Neural cell (in vitro differentiated cells): ENCODE data around the gene HDAC11. TPM values are rescaled to one million over a fixed set of nuclear protein-coding genes. Genes with fewer than 3 reads are reported as not detected.
"Not testable (repeated sequence)": the region's sequence is repeated elsewhere in the genome, so short reads cannot be mapped to it uniquely, and the experiment has no call there.

Experiments
- H2AFZ ChIP-seq: fragments of 200-600, 300-800 bp; sonication (generic), shearing (Covaris generic); 2 replicates; pipeline ENCODE4 v1.6.0; 2014; ENCODE audit warnings: low read depth, mild to moderate bottlenecking, antibody characterized with exemption, low read length, moderate library complexity
- H3F3A ChIP-seq: fragments of 200-600 bp; shearing (Covaris generic); 2 replicates; pipeline ENCODE4 v1.6.1; 2016; ENCODE audit warnings: mild to moderate bottlenecking, moderate library complexity, mixed read lengths, antibody characterized with exemption, low read length; ENCODE audit not compliant: insufficient read depth, poor library complexity, severe bottlenecking
- H3K27ac ChIP-seq: fragments of 200-600, 300-800 bp; sonication (generic), shearing (Covaris generic); 2 replicates; pipeline ENCODE4 v1.5.1; 2014; ENCODE audit warnings: mild to moderate bottlenecking, low read length, moderate library complexity
- H3K27me3 ChIP-seq: fragments of 300-800, 200-600 bp; sonication (generic), shearing (Covaris generic); 2 replicates; pipeline ENCODE4 v1.6.0; 2014; ENCODE audit warnings: mild to moderate bottlenecking, low read depth, low read length, moderate library complexity; ENCODE audit not compliant: insufficient read depth
- H3K36me3 ChIP-seq: fragments of 300-800, 200-600 bp; sonication (generic), shearing (Covaris generic); 2 replicates; pipeline ENCODE4 v1.5.1; 2014; ENCODE audit warnings: mild to moderate bottlenecking, antibody characterized with exemption, low read length, moderate library complexity; ENCODE audit not compliant: insufficient read depth
- H3K4me2 ChIP-seq: fragments of 300-800, 200-600 bp; sonication (generic), shearing (Covaris generic); 2 replicates; pipeline ENCODE4 v1.6.0; 2014; ENCODE audit warnings: mild to moderate bottlenecking, low read length
- H3K4me3 ChIP-seq: fragments of 300-800, 200-600 bp; sonication (generic), shearing (Covaris generic); 2 replicates; pipeline ENCODE4 v1.5.1; 2014; ENCODE audit warnings: mild to moderate bottlenecking, low read length, moderate library complexity
- H3K79me2 ChIP-seq: fragments of 200-600 bp; shearing (Covaris generic); replicated peaks from 2 replicates; pipeline ENCODE4 v1.6.0; 2014; ENCODE audit warnings: mild to moderate bottlenecking, low read length, moderate library complexity; ENCODE audit not compliant: insufficient read depth
- H3K9ac ChIP-seq: fragments of 300-800, 200-600 bp; sonication (generic), shearing (Covaris generic); 2 replicates; pipeline ENCODE4 v1.6.1; 2016; ENCODE audit warnings: mild to moderate bottlenecking, low read length, mixed read lengths
- H3K9me2 ChIP-seq: fragments of 200-600 bp; shearing (Covaris generic); 2 replicates; pipeline ENCODE4 v1.6.1; 2016; ENCODE audit warnings: mild to moderate bottlenecking, low read length, mixed read lengths; ENCODE audit not compliant: insufficient read depth
- H3K9me3 ChIP-seq: fragments of 200-600, 300-800 bp; sonication (generic), shearing (Covaris generic); 2 replicates; pipeline ENCODE4 v1.6.1; 2016; ENCODE audit warnings: mild to moderate bottlenecking, mixed run types, low read length, moderate library complexity, mixed read lengths
- H4K20me1 ChIP-seq: fragments of 200-600 bp; shearing (Covaris generic); 2 replicates; pipeline ENCODE4 v1.6.1; 2016; ENCODE audit warnings: mild to moderate bottlenecking, mixed run types; ENCODE audit not compliant: insufficient read depth
- EP300 ChIP-seq: fragments of 450-650 bp; conservative IDR thresholded peaks from 2 replicates; pipeline ENCODE4 v1.6.1; 2014; ENCODE audit warnings: antibody characterized with exemption, mild to moderate bottlenecking, moderate library complexity; ENCODE audit not compliant: poor library complexity, severe bottlenecking
- EZH2 ChIP-seq: fragments of 200-600, 300-800 bp; shearing (Covaris generic), sonication (generic); IDR thresholded peaks from 2 replicates; pipeline ENCODE4 v1.6.1; 2014; ENCODE audit warnings: antibody characterized with exemption, low read length, borderline replicate concordance, mild to moderate bottlenecking; ENCODE audit not compliant: insufficient read depth, poor library complexity, severe bottlenecking
- MXI1 ChIP-seq: fragments of 450-650 bp; conservative IDR thresholded peaks from 2 replicates; pipeline ENCODE4 v1.6.1; 2014; ENCODE audit warnings: antibody characterized with exemption, mild to moderate bottlenecking; ENCODE audit not compliant: poor library complexity, severe bottlenecking
- POLR2AphosphoS5 ChIP-seq: IDR thresholded peaks from 2 replicates; pipeline ENCODE4 v1.6.1; 2012
- RAD21 ChIP-seq: fragments of 450-650 bp; conservative IDR thresholded peaks from 2 replicates; pipeline ENCODE4 v1.6.1; 2014; ENCODE audit warnings: antibody characterized with exemption, mild to moderate bottlenecking, moderate library complexity
- REST ChIP-seq: IDR thresholded peaks from 2 replicates; pipeline ENCODE4 v1.6.1; 2012; ENCODE audit warnings: borderline replicate concordance
- SMC3 ChIP-seq: fragments of 450-650 bp; conservative IDR thresholded peaks from 2 replicates; pipeline ENCODE4 v1.6.1; 2014; ENCODE audit warnings: antibody characterized with exemption, mild to moderate bottlenecking, moderate library complexity; ENCODE audit not compliant: poor library complexity
- TAF1 ChIP-seq: IDR thresholded peaks from 2 replicates; pipeline ENCODE4 v1.6.1; 2012; ENCODE audit warnings: low read depth
- polyA plus RNA-seq: library from polyadenylated mRNA; depleted of rRNA; stranded (reverse); fragments of >200 nt; gene quantifications from 2 replicates; pipeline ENCODE4 v1.2.3, GENCODE V29; 2014
- TF ChIP-seq, protein P1 (sequence below): fragments of 450-650 bp; IDR thresholded peaks from 2 replicates; pipeline ENCODE4 v1.5.1; 2014; ENCODE audit warnings: antibody characterized with exemption, mild to moderate bottlenecking, moderate library complexity; ENCODE audit not compliant: poor library complexity, severe bottlenecking

HDAC11 gene
- polyA plus RNA-seq, 1 donor from 2014 or later = 14.8 TPM

GRCh38 chr3:13497386-13497785, 17.3 kb downstream of the HDAC11 start:
- TF ChIP-seq EP300 (no peak), MXI1 (no peak), EZH2 (no peak), TAF1 (no peak), POLR2AphosphoS5 (no peak), RAD21 (no peak), REST (no peak), SMC3 (no peak)
- TF ChIP-seq, protein P1, sequence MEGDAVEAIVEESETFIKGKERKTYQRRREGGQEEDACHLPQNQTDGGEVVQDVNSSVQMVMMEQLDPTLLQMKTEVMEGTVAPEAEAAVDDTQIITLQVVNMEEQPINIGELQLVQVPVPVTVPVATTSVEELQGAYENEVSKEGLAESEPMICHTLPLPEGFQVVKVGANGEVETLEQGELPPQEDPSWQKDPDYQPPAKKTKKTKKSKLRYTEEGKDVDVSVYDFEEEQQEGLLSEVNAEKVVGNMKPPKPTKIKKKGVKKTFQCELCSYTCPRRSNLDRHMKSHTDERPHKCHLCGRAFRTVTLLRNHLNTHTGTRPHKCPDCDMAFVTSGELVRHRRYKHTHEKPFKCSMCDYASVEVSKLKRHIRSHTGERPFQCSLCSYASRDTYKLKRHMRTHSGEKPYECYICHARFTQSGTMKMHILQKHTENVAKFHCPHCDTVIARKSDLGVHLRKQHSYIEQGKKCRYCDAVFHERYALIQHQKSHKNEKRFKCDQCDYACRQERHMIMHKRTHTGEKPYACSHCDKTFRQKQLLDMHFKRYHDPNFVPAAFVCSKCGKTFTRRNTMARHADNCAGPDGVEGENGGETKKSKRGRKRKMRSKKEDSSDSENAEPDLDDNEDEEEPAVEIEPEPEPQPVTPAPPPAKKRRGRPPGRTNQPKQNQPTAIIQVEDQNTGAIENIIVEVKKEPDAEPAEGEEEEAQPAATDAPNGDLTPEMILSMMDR = no peak
- Histone ChIP-seq H3K36me3 (no peaks in the 10 kb centered on the region), H2AFZ (no peak overlapping the region), H3K4me3 (no peak overlapping the region), H3K9me3 (no peaks in the 10 kb centered on the region), H3K27me3 (no peaks in the 10 kb centered on the region), H3K27ac (no peak overlapping the region), H3K9me2 (no peaks in the 10 kb centered on the region), H3F3A (no peaks in the 10 kb centered on the region), H3K9ac (no peak overlapping the region), H3K4me2 (no peak overlapping the region), H4K20me1 (no peaks in the 10 kb centered on the region), H3K79me2 (no peaks in the 10 kb centered on the region)

GRCh38 chr3:13498354-13499060, 18.4 kb downstream of the HDAC11 start:
- no peak overlapping the region for H3K27ac ChIP-seq
- H3K9ac ChIP-seq = no peak overlapping the region
- no peaks in the 10 kb centered on the region for H4K20me1 ChIP-seq
- H3K27me3 ChIP-seq = no peaks in the 10 kb centered on the region
- TF ChIP-seq POLR2AphosphoS5 (no peak), EZH2 (no peak), EP300 (no peak), REST (no peak), RAD21 (no peak), TAF1 (no peak), MXI1 (no peak), SMC3 (no peak)
- TF ChIP-seq, protein P1 = no peak
- H3K79me2 ChIP-seq = no peaks in the 10 kb centered on the region
- H3K4me2 ChIP-seq = no peak overlapping the region
- no peak overlapping the region for H2AFZ ChIP-seq
- H3K9me2 ChIP-seq = no peaks in the 10 kb centered on the region
- no peak overlapping the region for H3K4me3 ChIP-seq
- no peaks in the 10 kb centered on the region for H3F3A ChIP-seq
- no peaks in the 10 kb centered on the region for H3K9me3 ChIP-seq
- no peaks in the 10 kb centered on the region for H3K36me3 ChIP-seq

DNA sequence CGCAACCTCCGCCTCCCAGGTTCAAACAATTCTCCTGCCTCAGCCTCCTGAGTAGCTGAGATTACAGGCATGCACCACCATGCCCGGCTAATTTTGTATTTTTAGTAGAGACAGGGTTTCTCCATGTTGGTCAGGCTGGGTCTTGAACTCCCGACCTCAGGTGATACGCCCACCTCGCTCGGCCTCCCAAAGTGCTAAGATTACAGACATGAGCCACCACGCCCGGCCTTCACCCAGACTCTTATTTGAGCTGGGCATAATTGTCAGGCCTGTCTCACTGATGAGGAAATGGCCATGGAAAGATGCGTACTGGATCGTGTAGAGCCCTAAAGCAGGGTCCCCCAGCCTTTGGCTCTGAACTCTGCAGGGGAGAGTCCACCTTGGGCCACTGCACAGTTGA, 19.1 kb downstream of the HDAC11 start:
- not testable (repeated sequence) for H3K4me3 ChIP-seq

More for the DNA sequence above, 19.1 kb downstream of the HDAC11 start:
- not testable (repeated sequence) for H3K4me2 ChIP-seq, H3K27ac ChIP-seq, H3K79me2 ChIP-seq, H3K9me3 ChIP-seq, H3K9me2 ChIP-seq, H4K20me1 ChIP-seq, H2AFZ ChIP-seq, H3F3A ChIP-seq, H3K9ac ChIP-seq, H3K27me3 ChIP-seq, H3K36me3 ChIP-seq
